GM12873 (cell line): ENCODE results near the gene DNAH14.

ENCODE experiments used
- CTCF ChIP-seq: IDR thresholded peaks from 2 replicates; pipeline ENCODE4 v1.5.1; 2012; ENCODE audit warnings: low read depth, mild to moderate bottlenecking, moderate library complexity, low read length, control low read depth; ENCODE audit not compliant: insufficient read depth; ENCODE audit errors: missing control alignments

The DNAH14 gene

GRCh38 chr1:225441314-225442122 is 512.0 kb downstream of the DNAH14 start:
- peak; percentile 36 for TF ChIP-seq CTCF

GRCh38 chr1:225442123-225442505 is 512.6 kb downstream of the DNAH14 start:
- no peak for TF ChIP-seq CTCF

- no peak for TF ChIP-seq CTCF
These were observed 516.4 kb downstream of the DNAH14 start for GRCh38 chr1:225445639-225446594.

GRCh38 chr1:225446595-225446960 is 517.1 kb downstream of the DNAH14 start:
- TF ChIP-seq CTCF: no peak

- no peak for TF ChIP-seq CTCF
These were observed 517.6 kb downstream of the DNAH14 start for GRCh38 chr1:225446981-225447615.

- TF ChIP-seq CTCF: no peak
These were observed 518.2 kb downstream of the DNAH14 start for GRCh38 chr1:225447650-225448089.
